ENCODE measurements around the gene PRDX5. TPM values are rescaled to one million over a fixed set of nuclear protein-coding genes. Genes with fewer than 3 reads are reported as not detected.

PRDX5 gene
- 100 to 1,000 TPM; 187 to 282 (median 212) TPM for polyA plus RNA-seq (ENCODE audit: insufficient read length in 4 of 4)

DNA sequence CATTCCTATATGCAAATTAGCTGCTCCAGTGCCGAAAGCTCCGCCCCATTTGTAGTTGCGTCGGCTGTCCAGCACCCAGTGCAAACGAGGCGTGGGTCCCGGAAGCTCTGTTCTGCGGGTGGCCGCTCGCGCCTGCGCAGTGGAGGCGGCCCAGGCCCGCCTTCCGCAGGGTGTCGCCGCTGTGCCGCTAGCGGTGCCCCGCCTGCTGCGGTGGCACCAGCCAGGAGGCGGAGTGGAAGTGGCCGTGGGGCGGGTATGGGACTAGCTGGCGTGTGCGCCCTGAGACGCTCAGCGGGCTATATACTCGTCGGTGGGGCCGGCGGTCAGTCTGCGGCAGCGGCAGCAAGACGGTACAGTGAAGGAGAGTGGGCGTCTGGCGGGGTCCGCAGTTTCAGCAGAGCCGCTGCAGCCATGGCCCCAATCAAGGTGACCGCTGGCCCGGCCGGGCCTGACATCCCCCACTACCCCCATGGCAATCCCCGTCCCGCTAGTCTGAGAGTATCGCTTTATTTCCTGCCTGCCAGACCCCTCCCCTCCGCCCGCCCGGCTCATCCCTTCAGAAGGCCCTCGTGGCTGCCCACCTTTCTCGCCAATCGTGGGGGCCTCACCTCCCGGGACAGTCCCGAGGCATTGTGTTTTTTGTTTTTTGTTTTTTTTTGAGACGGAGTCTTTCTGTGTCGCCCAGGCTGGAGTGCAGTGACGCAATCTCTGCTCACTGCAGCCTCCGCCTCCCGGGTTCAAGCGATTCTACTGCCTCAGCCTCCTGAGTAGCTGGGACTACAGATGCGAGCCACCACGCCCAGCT, at the start of gene PRDX5:
PRDX5 (plus strand) TSS at position 161 of the 805 bp plus-strand sequence; CDS start at position 256, 95 bp downstream.
- DNase-seq (ENCODE audit: low read depth in 4 of 4, low spot score in 2 of 4): peak; percentile 88 to 94 (median 90)

- no peak for DNase-seq (ENCODE audit: low read depth in 4 of 4, low spot score in 2 of 4)
Measured at GRCh38 chr11:64268893-64269539, 48.9 kb upstream of the PRDX5 start.

GRCh38 chr11:64269540-64270220, 48.2 kb upstream of the PRDX5 start:
- DNase-seq (ENCODE audit: low read depth in 4 of 4, low spot score in 2 of 4): peak; percentile 96 to 99 (median 98)

DNA sequence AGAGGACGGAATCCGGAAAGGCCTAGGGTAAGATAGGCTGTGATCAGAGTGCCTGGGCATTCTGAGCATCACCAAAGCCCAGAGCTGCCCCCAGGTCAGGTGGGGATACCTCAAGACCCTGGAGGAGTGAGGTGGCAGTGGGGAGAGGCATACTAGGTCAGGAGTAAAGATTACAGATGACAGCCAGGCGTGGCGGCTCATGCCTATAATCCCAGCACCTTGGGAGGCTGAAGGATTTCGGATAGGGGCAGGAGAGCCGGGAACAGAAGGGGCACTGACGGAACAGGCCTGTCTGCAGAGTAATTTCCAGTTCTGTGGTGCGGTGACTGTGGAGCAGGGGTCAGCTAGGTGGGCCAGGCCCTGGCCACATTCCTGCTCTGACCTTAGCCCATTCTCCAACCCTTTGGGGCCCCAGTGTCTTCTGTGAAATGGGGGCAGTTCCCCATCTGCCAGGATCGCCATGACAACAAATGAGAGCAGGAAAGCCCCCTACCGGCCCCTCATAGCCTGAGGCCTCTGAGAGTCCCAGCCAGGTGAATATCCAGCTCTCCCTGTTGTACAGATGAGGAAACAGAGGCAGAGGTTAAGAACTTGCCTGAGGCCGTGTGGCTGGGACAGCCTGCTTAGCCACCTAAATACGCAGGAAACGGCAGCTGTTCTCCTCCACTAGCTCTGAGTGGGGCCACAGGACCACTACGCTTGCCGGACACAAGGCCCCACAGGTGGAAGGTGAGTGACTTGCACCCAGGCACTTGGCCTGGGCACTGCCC, 42.7 kb upstream of the PRDX5 start:
- no peak for DNase-seq (ENCODE audit: low read depth in 4 of 4, low spot score in 2 of 4)

- DNase-seq (ENCODE audit: low read depth in 4 of 4, low spot score in 2 of 4): no peak
Measured at GRCh38 chr11:64275841-64276240, 42.1 kb upstream of the PRDX5 start.

DNA sequence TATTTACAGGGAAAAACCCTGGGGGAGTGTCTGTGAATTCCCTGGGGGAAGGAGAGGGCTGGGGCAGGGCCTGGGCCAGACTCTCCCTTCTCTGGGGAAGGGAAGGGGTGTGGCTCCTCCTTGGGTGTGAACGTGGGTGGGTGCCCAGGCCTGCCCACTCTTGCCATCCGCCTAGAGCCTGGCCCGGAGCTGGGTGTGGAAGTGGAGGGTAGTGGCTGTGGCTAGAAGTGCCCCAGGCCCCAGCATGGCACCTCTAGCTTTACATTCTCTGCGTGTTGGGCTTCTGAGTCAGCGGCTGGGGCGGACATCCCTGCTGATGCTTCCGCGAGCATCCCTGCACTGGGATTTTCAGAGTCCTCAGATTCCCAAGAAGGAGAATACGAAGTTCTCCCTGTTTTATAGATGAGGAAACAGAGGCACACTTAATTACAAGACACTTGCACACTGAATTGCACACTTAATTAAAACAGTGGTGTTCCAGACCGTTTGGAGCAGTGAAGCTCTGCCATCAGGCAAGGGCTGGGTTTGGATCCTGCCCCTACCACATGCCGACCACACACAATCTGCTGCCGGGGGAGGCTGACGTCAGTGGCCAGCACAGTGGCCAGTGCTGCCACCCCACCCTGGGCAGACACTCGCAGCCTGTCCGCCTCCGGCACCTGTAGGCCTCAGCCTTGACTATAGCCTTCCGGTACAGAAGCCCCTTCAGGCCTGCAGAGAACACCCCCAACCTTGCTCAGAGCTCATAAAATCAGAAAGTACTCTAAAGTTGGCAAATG, 41.1 kb upstream of the PRDX5 start:
- DNase-seq (ENCODE audit: low read depth in 4 of 4, low spot score in 2 of 4): no peak

- no peak for DNase-seq (ENCODE audit: low read depth in 4 of 4, low spot score in 2 of 4)
Measured at GRCh38 chr11:64278576-64279190, 39.2 kb upstream of the PRDX5 start.

DNA sequence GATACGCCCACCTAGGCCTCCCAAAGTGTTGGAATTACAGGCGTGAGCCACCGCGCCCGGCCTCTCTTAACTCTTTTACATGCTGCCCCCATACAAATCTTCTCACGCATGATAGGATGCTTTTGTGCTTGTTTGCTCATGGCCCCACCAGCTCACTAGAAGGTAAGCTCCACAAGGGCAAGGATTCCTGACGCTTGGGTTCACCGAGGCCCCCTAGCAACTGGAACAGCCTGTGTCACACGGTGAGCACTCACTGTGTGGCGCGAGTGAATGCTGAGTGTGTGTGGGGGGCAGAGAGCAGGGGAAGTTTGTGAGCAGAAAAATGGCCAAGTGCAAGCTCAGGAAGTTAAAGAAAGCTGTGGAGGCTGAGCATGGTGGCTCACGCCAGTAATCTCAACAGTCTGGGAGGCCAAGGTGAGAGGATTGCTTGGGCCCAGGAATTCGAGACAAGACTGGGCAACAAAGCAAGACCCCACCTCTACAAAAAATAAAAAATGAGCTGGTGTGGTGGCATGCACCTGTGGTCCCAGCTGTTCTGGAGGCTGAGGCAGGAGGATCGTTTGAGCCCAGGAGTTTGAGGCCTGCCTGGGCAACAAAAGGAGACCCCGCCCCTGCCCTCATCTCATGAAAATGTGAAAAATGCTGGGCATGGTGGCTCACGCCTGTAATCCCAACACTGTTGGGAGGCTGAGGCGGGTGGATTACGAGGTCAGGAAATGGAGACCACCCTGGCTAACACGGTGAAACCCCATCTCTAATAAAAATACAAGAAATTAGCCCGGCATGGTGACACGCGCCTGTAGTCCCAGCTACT, 35.8 kb upstream of the PRDX5 start:
- no peak for DNase-seq (ENCODE audit: low read depth in 4 of 4, low spot score in 2 of 4)

- DNase-seq (ENCODE audit: low read depth in 4 of 4, low spot score in 2 of 4): no peak
Measured at GRCh38 chr11:64283092-64283491, 34.8 kb upstream of the PRDX5 start.

DNA sequence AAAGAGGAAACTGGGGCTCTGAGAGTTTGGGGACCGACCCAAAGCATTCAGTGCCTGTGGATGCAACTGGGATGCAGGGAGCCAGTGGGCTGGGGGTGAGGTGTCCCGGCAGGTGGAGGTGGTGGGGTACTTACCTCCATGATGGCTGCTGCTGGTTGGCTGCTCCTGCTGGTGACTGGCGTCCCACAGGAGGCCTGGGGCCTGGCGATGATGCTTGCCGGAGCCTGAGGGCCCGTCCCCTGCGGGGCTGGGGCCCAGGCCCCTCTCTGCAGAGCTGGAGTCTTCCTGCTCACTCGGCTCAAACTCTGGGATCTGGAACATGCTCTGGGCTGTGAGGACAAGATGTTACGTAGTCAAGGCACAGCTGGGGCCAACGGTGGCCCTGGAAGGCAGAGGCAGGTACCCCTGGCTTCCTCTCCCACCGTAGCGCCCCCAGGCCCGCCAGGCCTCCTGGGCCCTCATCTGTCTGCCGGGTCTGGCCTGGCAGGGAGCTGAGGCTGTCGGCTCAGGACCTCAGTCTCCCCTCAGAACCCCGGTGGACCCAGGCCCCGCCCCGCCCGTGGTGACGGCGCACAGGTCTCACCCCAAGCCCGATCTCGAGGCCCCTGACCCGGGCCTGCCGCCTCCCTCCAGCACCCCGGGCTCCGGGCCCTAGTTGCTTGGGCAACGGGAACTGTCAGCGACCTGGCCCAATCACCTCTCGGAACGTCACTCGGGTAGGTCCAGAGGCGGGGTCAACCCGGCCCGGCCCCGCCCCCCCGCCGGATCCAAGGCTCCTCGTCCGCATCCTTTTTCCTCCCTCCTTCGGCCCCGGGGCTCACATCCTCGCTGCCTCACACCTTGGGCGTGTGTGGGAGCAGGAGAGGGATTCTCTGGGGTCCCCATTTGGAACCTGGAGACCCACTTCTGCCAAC, 33.6 kb upstream of the PRDX5 start, which contains the start of gene BAD:
BAD (minus strand) TSS at position 618 of the 914 bp plus-strand sequence; CDS start at position 321, 297 bp downstream.
- DNase-seq (ENCODE audit: low read depth in 4 of 4, low spot score in 2 of 4): peak in 2 of 4 donors; percentile 84 to 91

GRCh38 chr11:64284962-64285884, 32.7 kb upstream of the PRDX5 start, which contains the start of gene GPR137:
TSS of gene GPR137 (plus strand) at chr11:64285848. CDS start at chr11:64286525, 677 bp downstream.
- DNase-seq (ENCODE audit: low read depth in 4 of 4, low spot score in 2 of 4): peak in 2 of 4 donors; percentile 73 to 79

DNA sequence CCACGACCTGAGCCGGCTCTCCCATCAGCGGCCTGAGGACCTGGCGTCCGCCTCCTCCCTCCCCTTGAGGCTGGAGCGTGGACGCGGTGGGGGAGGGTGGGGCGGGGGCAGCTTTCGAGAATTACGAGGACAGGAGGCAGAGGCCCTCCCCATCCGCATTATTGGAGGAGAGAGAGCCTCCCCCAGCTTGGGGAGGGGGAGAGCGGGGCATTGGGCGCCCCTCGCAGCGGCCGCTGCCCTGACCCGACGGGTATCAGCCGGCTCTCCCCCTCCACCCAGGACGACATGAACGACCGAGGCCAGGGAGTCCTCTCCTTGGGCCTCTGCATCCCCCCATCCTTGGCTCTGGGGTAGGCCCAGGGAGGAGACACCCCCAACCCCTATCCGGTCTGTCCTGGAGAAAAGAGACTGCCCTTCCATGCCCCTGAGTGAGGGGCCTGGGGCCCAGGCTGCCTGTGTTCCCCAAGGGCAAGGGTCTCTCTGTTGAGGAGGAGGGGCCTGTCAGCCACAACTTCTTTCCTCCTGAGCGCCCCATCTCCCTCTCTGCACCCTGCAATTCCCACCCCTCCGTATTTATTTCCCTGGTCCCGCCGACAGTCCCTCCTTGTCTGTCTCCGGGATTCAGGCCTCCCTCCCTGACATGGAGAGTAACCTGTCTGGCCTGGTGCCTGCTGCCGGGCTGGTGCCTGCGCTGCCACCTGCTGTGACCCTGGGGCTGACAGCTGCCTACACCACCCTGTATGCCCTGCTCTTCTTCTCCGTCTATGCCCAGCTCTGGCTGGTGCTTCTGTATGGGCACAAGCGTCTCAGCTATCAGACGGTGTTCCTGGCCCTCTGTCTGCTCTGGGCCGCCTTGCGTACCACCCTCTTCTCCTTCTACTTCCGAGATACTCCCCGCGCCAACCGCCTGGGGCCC, 31.8 kb upstream of the PRDX5 start:
- DNase-seq (ENCODE audit: low read depth in 4 of 4, low spot score in 2 of 4): no peak

DNA sequence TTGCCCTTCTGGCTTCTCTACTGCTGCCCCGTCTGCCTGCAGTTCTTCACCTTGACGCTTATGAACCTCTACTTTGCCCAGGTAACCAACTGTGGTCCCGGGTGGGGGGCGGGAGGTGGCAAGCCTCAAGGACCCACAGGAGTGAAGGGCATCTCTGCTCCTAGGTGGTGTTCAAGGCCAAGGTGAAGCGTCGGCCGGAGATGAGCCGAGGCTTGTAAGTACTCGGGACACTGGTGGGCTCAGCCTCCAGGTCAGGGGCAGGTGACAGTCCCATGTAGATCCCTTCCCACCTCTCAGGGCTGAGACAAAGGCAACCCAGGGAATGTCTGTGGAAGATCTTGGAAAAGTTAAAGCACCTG, 31.1 kb upstream of the PRDX5 start:
- no peak for DNase-seq (ENCODE audit: low read depth in 4 of 4, low spot score in 2 of 4)

DNA sequence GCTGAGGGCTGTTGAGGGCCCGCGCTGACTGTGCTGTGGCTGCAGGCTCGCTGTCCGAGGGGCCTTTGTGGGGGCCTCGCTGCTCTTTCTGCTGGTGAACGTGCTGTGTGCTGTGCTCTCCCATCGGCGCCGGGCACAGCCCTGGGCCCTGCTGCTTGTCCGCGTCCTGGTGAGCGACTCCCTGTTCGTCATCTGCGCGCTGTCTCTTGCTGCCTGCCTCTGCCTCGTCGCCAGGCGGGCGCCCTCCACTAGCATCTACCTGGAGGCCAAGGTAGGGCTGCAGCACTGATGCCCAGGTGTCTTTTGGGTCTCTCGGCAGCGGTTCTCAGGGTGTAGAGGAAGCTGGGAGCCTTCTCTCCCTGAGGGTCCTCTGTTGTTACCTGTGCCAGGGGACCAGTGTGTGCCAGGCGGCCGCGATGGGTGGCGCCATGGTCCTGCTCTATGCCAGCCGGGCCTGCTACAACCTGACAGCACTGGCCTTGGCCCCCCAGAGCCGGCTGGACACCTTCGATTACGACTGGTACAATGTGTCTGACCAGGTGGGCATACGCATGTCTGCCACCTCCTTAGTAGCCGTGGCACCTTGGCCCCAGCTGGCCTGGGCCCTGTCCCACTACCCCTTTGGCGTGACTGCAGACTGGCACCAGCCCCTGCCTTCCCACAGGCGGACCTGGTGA, 30.1 kb upstream of the PRDX5 start:
- no peak for DNase-seq (ENCODE audit: low read depth in 4 of 4, low spot score in 2 of 4)

DNA sequence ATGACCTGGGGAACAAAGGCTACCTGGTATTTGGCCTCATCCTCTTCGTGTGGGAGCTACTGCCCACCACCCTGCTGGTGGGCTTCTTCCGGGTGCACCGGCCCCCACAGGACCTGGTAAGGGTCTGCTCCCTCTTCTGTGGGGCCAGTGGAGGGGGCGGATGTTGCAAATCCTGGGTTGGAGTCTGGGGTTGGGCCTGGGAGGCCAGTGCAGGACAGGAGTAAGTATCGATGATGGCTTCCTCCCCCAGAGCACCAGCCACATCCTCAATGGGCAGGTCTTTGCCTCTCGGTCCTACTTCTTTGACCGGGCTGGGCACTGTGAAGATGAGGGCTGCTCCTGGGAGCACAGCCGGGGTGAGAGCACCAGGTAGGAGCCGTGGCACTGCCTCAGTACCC, 29.6 kb upstream of the PRDX5 start:
- DNase-seq (ENCODE audit: low read depth in 4 of 4, low spot score in 2 of 4): no peak
